ENCODE data around the gene ABCD1. TPM values are rescaled to one million over a fixed set of nuclear protein-coding genes. Genes with fewer than 3 reads are reported as not detected.

The ABCD1 gene
- total RNA-seq, 4 donors from 2014 or later: 14.4 to 38.8 (median 22.0) TPM

DNA sequence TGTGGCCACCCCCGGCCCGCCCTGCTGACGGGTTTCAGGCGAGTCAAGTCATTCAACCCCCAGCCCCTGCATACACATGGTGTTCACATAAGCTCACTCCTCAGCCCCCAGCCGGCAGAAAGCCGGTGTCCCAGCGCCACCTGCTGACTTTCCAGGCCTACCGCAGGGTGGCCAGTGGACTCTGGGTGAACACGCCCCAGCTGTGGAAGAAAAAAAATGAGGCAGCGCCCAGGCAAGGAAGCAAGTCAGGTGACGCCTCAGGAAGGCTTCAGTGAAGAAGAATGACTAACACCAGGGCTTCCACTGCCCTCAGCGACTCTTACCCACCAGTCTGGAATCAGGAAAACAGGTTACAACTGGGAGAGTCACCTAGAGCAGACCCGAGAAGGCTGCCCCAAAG is 16.2 kb upstream of the ABCD1 start:
- WGBS, 2 donors (ENCODE audit: low coverage in 1 of 2): no CpG with 5 or more reads among the region's 13 CpGs
- peak; percentile 83 for ATAC-seq
- Histone ChIP-seq H3K36me3 (peaks cover 0 to 36% of the 10 kb centered on the region in 2 donors), H3K27me3 (no peaks in the 10 kb centered on the region), H3K4me1 (peaks cover 0 to 42% (median 0%) of the 10 kb centered on the region in 3 donors), H3K9me3 (no peaks in the 10 kb centered on the region), H3K4me3 (no peak overlapping the region), H3K27ac (peak overlapping the region in 1 of 4 donors; percentile 17)
- TF ChIP-seq, protein P1, sequence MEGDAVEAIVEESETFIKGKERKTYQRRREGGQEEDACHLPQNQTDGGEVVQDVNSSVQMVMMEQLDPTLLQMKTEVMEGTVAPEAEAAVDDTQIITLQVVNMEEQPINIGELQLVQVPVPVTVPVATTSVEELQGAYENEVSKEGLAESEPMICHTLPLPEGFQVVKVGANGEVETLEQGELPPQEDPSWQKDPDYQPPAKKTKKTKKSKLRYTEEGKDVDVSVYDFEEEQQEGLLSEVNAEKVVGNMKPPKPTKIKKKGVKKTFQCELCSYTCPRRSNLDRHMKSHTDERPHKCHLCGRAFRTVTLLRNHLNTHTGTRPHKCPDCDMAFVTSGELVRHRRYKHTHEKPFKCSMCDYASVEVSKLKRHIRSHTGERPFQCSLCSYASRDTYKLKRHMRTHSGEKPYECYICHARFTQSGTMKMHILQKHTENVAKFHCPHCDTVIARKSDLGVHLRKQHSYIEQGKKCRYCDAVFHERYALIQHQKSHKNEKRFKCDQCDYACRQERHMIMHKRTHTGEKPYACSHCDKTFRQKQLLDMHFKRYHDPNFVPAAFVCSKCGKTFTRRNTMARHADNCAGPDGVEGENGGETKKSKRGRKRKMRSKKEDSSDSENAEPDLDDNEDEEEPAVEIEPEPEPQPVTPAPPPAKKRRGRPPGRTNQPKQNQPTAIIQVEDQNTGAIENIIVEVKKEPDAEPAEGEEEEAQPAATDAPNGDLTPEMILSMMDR (IDR thresholded peaks at IDR 0.05): peak in 3 of 4 experiments; percentile 70 to 78 (median 76)
- TF ChIP-seq EP300 (IDR thresholded peaks at IDR 0.05) (no peak), POLR2A (IDR thresholded peaks at IDR 0.05) (no peak), POLR2AphosphoS5 (IDR thresholded peaks at IDR 0.05) (peak; percentile 6)

DNA sequence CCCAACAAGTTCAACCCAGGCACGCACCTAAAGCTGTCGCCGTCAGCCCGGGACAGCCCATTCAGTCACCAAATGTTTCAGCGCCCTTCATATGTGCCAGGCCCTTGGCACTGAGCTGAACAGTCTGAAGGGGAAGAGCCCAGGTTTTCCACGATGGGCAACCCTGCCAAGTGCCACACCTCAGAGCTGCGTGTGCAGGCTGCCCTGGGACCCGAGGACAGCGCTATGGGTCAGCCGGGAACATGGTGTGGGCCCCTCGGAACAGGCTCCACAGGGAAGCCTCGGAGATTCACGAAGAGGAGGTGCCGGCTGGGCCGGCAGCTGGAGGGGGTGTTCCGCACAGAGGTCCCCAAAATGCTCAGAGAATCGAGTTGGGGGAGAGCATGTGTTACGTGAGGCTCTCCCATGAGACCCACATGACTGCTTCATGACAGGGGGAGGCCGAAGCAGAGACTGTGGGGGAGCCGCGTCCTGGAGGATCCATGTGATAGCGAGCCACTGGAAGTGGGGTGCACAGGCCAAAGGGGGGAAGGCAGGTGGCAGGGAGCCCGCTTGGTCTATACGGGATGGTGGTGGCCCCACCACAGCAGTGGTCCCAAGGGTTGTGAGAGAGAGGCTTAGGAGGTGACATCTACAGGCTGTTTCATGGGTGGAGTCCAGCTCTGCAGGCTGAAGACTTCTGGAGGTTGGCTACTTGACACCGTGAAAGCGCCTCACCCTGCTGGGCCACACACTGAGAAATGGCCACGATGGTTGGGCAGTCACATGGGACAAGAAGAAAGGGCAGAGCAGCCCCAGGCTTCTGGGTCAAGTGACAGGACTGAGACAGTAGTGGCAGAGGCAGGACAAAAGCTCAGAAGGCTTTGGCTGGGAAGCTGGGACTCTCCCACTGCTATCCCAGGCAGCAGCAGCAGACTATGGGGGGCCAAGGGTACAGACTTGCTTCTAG is 14.7 kb upstream of the ABCD1 start:
- H3K9me3 ChIP-seq: no peaks in the 10 kb centered on the region
- H3K27me3 ChIP-seq: no peaks in the 10 kb centered on the region
- H3K27ac ChIP-seq: no peak overlapping the region
- no peak overlapping the region for H3K4me3 ChIP-seq
- peaks cover 0 to 26% (median 0%) of the 10 kb centered on the region in 3 donors for H3K4me1 ChIP-seq
- TF ChIP-seq POLR2A (IDR thresholded peaks at IDR 0.05): no peak
- TF ChIP-seq, protein P1 (IDR thresholded peaks at IDR 0.05): no peak
- TF ChIP-seq EP300 (IDR thresholded peaks at IDR 0.05): no peak
- no peak for TF ChIP-seq POLR2AphosphoS5 (IDR thresholded peaks at IDR 0.05)
- 92% methylated on average over 5 of the region's 27 CpGs; no CpG with 5 or more reads in 1 of the 2 donors for WGBS, 2 donors (ENCODE audit: low coverage in 1 of 2)
- no peak for ATAC-seq
- H3K36me3 ChIP-seq: peaks cover 0 to 47% of the 10 kb centered on the region in 2 donors

DNA sequence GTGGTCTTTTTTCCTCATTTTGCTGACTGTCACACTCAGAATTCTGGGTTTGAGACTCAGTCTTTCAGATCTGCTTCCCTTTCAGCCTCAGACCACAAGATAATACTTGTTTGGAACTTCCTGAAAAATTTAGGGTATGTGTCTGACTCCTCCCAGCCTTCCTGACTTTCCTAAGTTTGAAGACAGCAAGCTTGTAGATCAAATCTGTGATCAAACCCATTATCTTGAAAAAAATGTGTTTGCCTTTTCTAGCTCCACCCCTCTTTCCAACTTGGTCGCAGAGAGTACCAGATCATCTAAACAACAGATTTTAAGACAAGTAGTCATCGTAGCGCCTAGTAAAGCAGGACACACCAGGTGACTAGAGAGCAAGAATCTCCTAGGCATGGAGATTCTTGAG is 10.4 kb upstream of the ABCD1 start:
- Histone ChIP-seq H3K4me1 (no peaks in the 10 kb centered on the region), H3K27ac (no peak overlapping the region), H3K9me3 (no peaks in the 10 kb centered on the region), H3K36me3 (peaks cover 0 to 75% of the 10 kb centered on the region in 2 donors), H3K4me3 (no peak overlapping the region), H3K27me3 (no peaks in the 10 kb centered on the region)
- no peak for ATAC-seq
- no peak for TF ChIP-seq POLR2AphosphoS5 (IDR thresholded peaks at IDR 0.05)
- no peak for TF ChIP-seq EP300 (IDR thresholded peaks at IDR 0.05)
- TF ChIP-seq POLR2A (IDR thresholded peaks at IDR 0.05): no peak
- TF ChIP-seq, protein P1 (IDR thresholded peaks at IDR 0.05): no peak
- 72% methylated on average over 3 of the region's 3 CpGs; no CpG with 5 or more reads in 1 of the 2 donors for WGBS, 2 donors (ENCODE audit: low coverage in 1 of 2)

DNA sequence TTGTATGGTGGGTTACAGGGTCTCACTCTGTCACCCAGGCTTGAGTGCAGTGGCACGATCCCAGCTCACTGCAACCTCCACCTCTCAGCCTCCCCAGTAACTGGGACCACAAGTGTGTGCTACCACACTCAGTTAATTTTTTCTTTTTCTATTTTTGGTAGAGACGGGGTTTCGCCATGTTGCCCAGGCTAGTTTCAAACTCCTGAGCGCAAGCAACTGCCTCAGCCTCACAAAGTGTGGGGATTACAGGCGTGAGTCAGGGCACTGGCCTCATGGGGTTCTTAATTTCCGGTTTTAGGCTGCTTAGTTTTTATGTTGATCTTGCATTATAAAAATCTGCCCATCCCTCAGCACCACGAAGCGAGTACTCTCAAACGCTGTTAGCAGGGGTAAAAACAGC is 7.2 kb upstream of the ABCD1 start:
- no peak for ATAC-seq
- 86 to 87% methylated on average over 5 of the region's 9 CpGs for WGBS, 2 donors (ENCODE audit: low coverage in 1 of 2)
- H3K27ac ChIP-seq: no peak overlapping the region
- TF ChIP-seq POLR2AphosphoS5 (IDR thresholded peaks at IDR 0.05): no peak
- TF ChIP-seq EP300 (IDR thresholded peaks at IDR 0.05): no peak
- TF ChIP-seq, protein P1 (IDR thresholded peaks at IDR 0.05): no peak
- no peak for TF ChIP-seq POLR2A (IDR thresholded peaks at IDR 0.05)
- H3K4me1 ChIP-seq: peaks cover 0 to 6% (median 3%) of the 10 kb centered on the region in 3 donors
- no peak overlapping the region for H3K4me3 ChIP-seq
- peaks cover 0 to 71% of the 10 kb centered on the region in 2 donors for H3K36me3 ChIP-seq
- no peaks in the 10 kb centered on the region for H3K27me3 ChIP-seq
- no peaks in the 10 kb centered on the region for H3K9me3 ChIP-seq

Data from gastroesophageal sphincter (tissue), 4 donors.